GM12892 (cell line): ENCODE data around the gene FAM200A.

Experiments
- POLR2A ChIP-seq: IDR thresholded peaks from 2 replicates; pipeline ENCODE4 v1.6.1; 2011; ENCODE audit warnings: low read depth, low read length, control low read depth
- POLR2AphosphoS5 ChIP-seq: IDR thresholded peaks from 2 replicates; pipeline ENCODE4 v1.6.1; 2011; ENCODE audit warnings: low read depth, low read length, control low read depth
- TAF1 ChIP-seq: IDR thresholded peaks from 2 replicates; pipeline ENCODE4 v1.6.1; 2011; ENCODE audit warnings: low read depth, mild to moderate bottlenecking, control low read depth, low read length, borderline replicate concordance

- no peak for TF ChIP-seq TAF1
- TF ChIP-seq POLR2A: no peak
- TF ChIP-seq POLR2AphosphoS5: no peak
These were observed 51.3 kb downstream of the FAM200A start for GRCh38 chr7:99500637-99501009.
